Astrocyte (in vitro differentiated cells and primary cell): ENCODE data around the gene OR51V1. TPM values are rescaled to one million over a fixed set of nuclear protein-coding genes. Genes with fewer than 3 reads are reported as not detected.

Experiments
- DNase-seq: peaks from one replicate; pipeline ENCODE4 v3.0.0-alpha.2; 2010; ENCODE audit warnings: low read depth
- FAIRE-seq: peaks from 2 replicates; lab custom pipeline; 2011; peaks lifted over from hg19 to GRCh38; lab: Jason Lieb, UNC
- H2AFZ ChIP-seq: 2 replicates; pipeline ENCODE4 v1.6.0; 2012; ENCODE audit warnings: low read depth, low read length, inconsistent platforms
- H3K27ac ChIP-seq: 2 replicates; pipeline ENCODE4 v1.5.1; 2011; ENCODE audit warnings: low read depth, low read length, inconsistent platforms
- H3K27me3 ChIP-seq: 2 replicates; pipeline ENCODE4 v1.6.0; 2011; ENCODE audit warnings: low read length, inconsistent platforms; ENCODE audit not compliant: insufficient read depth
- H3K36me3 ChIP-seq: 2 replicates; pipeline ENCODE4 v1.5.1; 2011; ENCODE audit warnings: low read length, inconsistent platforms; ENCODE audit not compliant: insufficient read depth
- H3K4me1 ChIP-seq: 2 replicates; pipeline ENCODE4 v1.5.1; 2011; ENCODE audit warnings: low read length, inconsistent platforms; ENCODE audit not compliant: insufficient read depth
- H3K4me2 ChIP-seq: 2 replicates; pipeline ENCODE4 v1.6.0; 2012; ENCODE audit warnings: low read length, inconsistent platforms
- H3K4me3 ChIP-seq: 2 replicates; pipeline ENCODE4 v1.5.1; 2011; ENCODE audit warnings: low read depth, mild to moderate bottlenecking, low read length, inconsistent platforms; ENCODE audit not compliant: insufficient read depth
- H3K79me2 ChIP-seq: 2 replicates; pipeline ENCODE4 v1.6.0; 2012; ENCODE audit warnings: mild to moderate bottlenecking, low read length, inconsistent platforms; ENCODE audit not compliant: insufficient read depth
- H3K9ac ChIP-seq: 2 replicates; pipeline ENCODE4 v1.6.0; 2012; ENCODE audit warnings: mild to moderate bottlenecking, low read length, inconsistent platforms
- H3K9me3 ChIP-seq: 2 replicates; pipeline ENCODE4 v1.5.1; 2012; ENCODE audit warnings: low read depth, mild to moderate bottlenecking, low read length, inconsistent platforms; ENCODE audit not compliant: insufficient read depth
- H4K20me1 ChIP-seq: 2 replicates; pipeline ENCODE4 v1.6.0; 2012; ENCODE audit warnings: low read length, inconsistent platforms; ENCODE audit not compliant: insufficient read depth
- H3K27ac Mint-ChIP-seq: one replicate; pipeline ENCODE4 v1.8.0; 2021; ENCODE audit warnings: mild to moderate bottlenecking, mixed read lengths; ENCODE audit not compliant: unreplicated experiment
- H3K27me3 Mint-ChIP-seq: one replicate; pipeline ENCODE4 v1.8.0; 2021; ENCODE audit warnings: low read depth, mixed read lengths; ENCODE audit not compliant: unreplicated experiment
- H3K36me3 Mint-ChIP-seq: one replicate; pipeline ENCODE4 v1.8.0; 2021; ENCODE audit warnings: low read depth, mixed read lengths; ENCODE audit not compliant: unreplicated experiment
- H3K4me1 Mint-ChIP-seq: one replicate; pipeline ENCODE4 v1.8.0; 2021; ENCODE audit warnings: low read depth, mixed read lengths; ENCODE audit not compliant: unreplicated experiment
- H3K4me3 Mint-ChIP-seq: one replicate; pipeline ENCODE4 v1.8.0; 2021; ENCODE audit warnings: mild to moderate bottlenecking, moderate library complexity, mixed read lengths; ENCODE audit not compliant: unreplicated experiment
- H3K9me3 Mint-ChIP-seq: one replicate; pipeline ENCODE4 v1.8.0; 2021; ENCODE audit warnings: mild to moderate bottlenecking, mixed read lengths; ENCODE audit not compliant: unreplicated experiment
- CTCF ChIP-seq: IDR thresholded peaks from 2 replicates; pipeline ENCODE4 v1.5.1; 2011; ENCODE audit warnings: low read depth, mild to moderate bottlenecking, inconsistent platforms, low read length, moderate library complexity; ENCODE audit not compliant: insufficient read depth
- EZH2 ChIP-seq: IDR thresholded peaks from 2 replicates; pipeline ENCODE4 v1.6.1; 2012; ENCODE audit warnings: mild to moderate bottlenecking, low read length, inconsistent platforms; ENCODE audit not compliant: insufficient read depth
- total RNA-seq: library from RNA; stranded (reverse); gene quantifications from 2 replicates; pipeline ENCODE4 v1.2.1, GENCODE V29; 2021

Gene OR51V1
- total RNA-seq, 1 donor from 2014 or later, result not detected

- H3K36me3 ChIP-seq, result no peaks in the 10 kb centered on the region
- H3K79me2 ChIP-seq, result no peaks in the 10 kb centered on the region
- no peak overlapping the region for H3K27ac ChIP-seq
- no peaks in the 10 kb centered on the region for H3K9me3 ChIP-seq
- H3K9ac ChIP-seq, result no peak overlapping the region
- Mint-ChIP-seq H3K4me3 (no peak overlapping the region), H3K36me3 (no peaks in the 10 kb centered on the region), H3K4me1 (no peaks in the 10 kb centered on the region), H3K27ac (no peak overlapping the region), H3K9me3 (no peaks in the 10 kb centered on the region), H3K27me3 (no peaks in the 10 kb centered on the region)
- no peaks in the 10 kb centered on the region for H4K20me1 ChIP-seq
- no peak overlapping the region for H3K4me3 ChIP-seq
- FAIRE-seq, result peak; percentile 87
- no peaks in the 10 kb centered on the region for H3K27me3 ChIP-seq
- H3K4me2 ChIP-seq, result no peak overlapping the region
- peak; percentile 45 for DNase-seq
- no peak overlapping the region for H2AFZ ChIP-seq
- H3K4me1 ChIP-seq, result no peaks in the 10 kb centered on the region
- TF ChIP-seq EZH2 (no peak), CTCF (peak; percentile 63)
These were observed 4.3 kb upstream of the OR51V1 start for GRCh38 chr11:5204787-5205186.

GRCh38 chr11:5203366-5203765, 2.9 kb upstream of the OR51V1 start:
- H3K27me3 ChIP-seq, result no peaks in the 10 kb centered on the region
- Mint-ChIP-seq H3K27ac (no peak overlapping the region), H3K36me3 (no peaks in the 10 kb centered on the region), H3K27me3 (no peaks in the 10 kb centered on the region), H3K9me3 (no peaks in the 10 kb centered on the region), H3K4me3 (no peak overlapping the region), H3K4me1 (no peaks in the 10 kb centered on the region)
- H4K20me1 ChIP-seq, result no peaks in the 10 kb centered on the region
- H3K9ac ChIP-seq, result no peak overlapping the region
- H3K9me3 ChIP-seq, result no peaks in the 10 kb centered on the region
- H3K27ac ChIP-seq, result no peak overlapping the region
- H3K4me1 ChIP-seq, result no peaks in the 10 kb centered on the region
- H3K79me2 ChIP-seq, result no peaks in the 10 kb centered on the region
- H2AFZ ChIP-seq, result no peak overlapping the region
- no peak overlapping the region for H3K4me3 ChIP-seq
- FAIRE-seq (no peak), DNase-seq (no peak)
- no peak overlapping the region for H3K4me2 ChIP-seq
- TF ChIP-seq CTCF (no peak), EZH2 (no peak)
- no peaks in the 10 kb centered on the region for H3K36me3 ChIP-seq

- Histone ChIP-seq H2AFZ (no peak overlapping the region), H3K27me3 (no peaks in the 10 kb centered on the region), H3K4me2 (no peak overlapping the region), H4K20me1 (no peaks in the 10 kb centered on the region), H3K79me2 (no peaks in the 10 kb centered on the region), H3K4me1 (no peaks in the 10 kb centered on the region), H3K36me3 (no peaks in the 10 kb centered on the region), H3K27ac (no peak overlapping the region), H3K9me3 (no peaks in the 10 kb centered on the region), H3K4me3 (no peak overlapping the region), H3K9ac (no peak overlapping the region)
- Mint-ChIP-seq H3K27ac (no peak overlapping the region), H3K36me3 (no peaks in the 10 kb centered on the region), H3K4me1 (no peaks in the 10 kb centered on the region), H3K4me3 (no peak overlapping the region), H3K9me3 (no peaks in the 10 kb centered on the region), H3K27me3 (no peaks in the 10 kb centered on the region)
- DNase-seq (no peak), FAIRE-seq (no peak)
- TF ChIP-seq CTCF (no peak), EZH2 (no peak)
These were observed 2.2 kb downstream of the OR51V1 start for GRCh38 chr11:5198285-5198684.
